A673 (cell line): Measurements from ENCODE around the gene CAVIN1. TPM values are rescaled to one million over a fixed set of nuclear protein-coding genes. Genes with fewer than 3 reads are reported as not detected.
"Not testable (repeated sequence)": the region's sequence is repeated elsewhere in the genome, so short reads cannot be mapped to it uniquely, and the experiment has no call there.

Experiments used
- BruUV-seq: library from RNA; stranded (reverse); fragments of 400-500 nt; replicated peaks from 2 replicates; lab custom pipeline; 2021; lab: Mats Ljungman, UMichigan
- CTCF ChIA-PET: fragments of 300-600 bp; sonication (Branson Sonifier 250); formaldehyde crosslinking; loops from one replicate; lab custom pipeline; 2022; ENCODE audit warnings: antibody characterized with exemption; lab: Charles Lee
- POLR2A ChIA-PET: fragments of 300-600 bp; sonication (Branson Sonifier 250); formaldehyde crosslinking; loops from one replicate; lab custom pipeline; 2022; ENCODE audit warnings: antibody characterized with exemption; ENCODE audit not compliant: low non-redundant PET; lab: Charles Lee
- DNase-seq: peaks from one replicate; pipeline ENCODE4 v3.0.0-alpha.2; 2015; ENCODE audit warnings: low spot score
- H3K27ac ChIP-seq: fragments of 200-600 bp; sonication (generic); 2 replicates; pipeline ENCODE4 v1.5.1; 2016; ENCODE audit warnings: mixed run types, low read depth, mild to moderate bottlenecking, mixed read lengths, antibody characterized with exemption, low read length; ENCODE audit not compliant: poor library complexity, severe bottlenecking
- H3K27me3 ChIP-seq: fragments of 200-600 bp; sonication (generic); replicated peaks from 2 replicates; pipeline ENCODE4 v1.6.1; 2017; ENCODE audit warnings: mixed run types, low read depth, mild to moderate bottlenecking, mixed read lengths, antibody characterized with exemption, low read length; ENCODE audit not compliant: insufficient read depth, poor library complexity
- H3K36me3 ChIP-seq: fragments of 200-600 bp; sonication (generic); 2 replicates; pipeline ENCODE4 v1.6.1; 2016; ENCODE audit warnings: mixed run types, mild to moderate bottlenecking, mixed read lengths, antibody characterized with exemption, low read length; ENCODE audit not compliant: insufficient read depth, poor library complexity, severe bottlenecking
- H3K4me1 ChIP-seq: fragments of 200-600 bp; sonication (generic); 2 replicates; pipeline ENCODE4 v1.6.1; 2017; ENCODE audit warnings: mixed run types, mild to moderate bottlenecking, mixed read lengths, antibody characterized with exemption, low read length; ENCODE audit not compliant: insufficient read depth, poor library complexity, severe bottlenecking
- H3K4me3 ChIP-seq: fragments of 200-600 bp; sonication (generic); 2 replicates; pipeline ENCODE4 v1.5.1; 2016; ENCODE audit warnings: low read depth, mixed run types, mild to moderate bottlenecking, mixed read lengths, low read length; ENCODE audit not compliant: poor library complexity, severe bottlenecking
- H3K9me3 ChIP-seq: fragments of 200-600 bp; sonication (generic); 2 replicates; pipeline ENCODE4 v1.6.1; 2016; ENCODE audit warnings: mixed run types, low read depth, mild to moderate bottlenecking, mixed read lengths, antibody characterized with exemption, low read length; ENCODE audit not compliant: poor library complexity, severe bottlenecking
- CTCF ChIP-seq: fragments of 300-800, 200-600 bp; sonication (generic); conservative IDR thresholded peaks from 2 replicates; pipeline ENCODE4 v1.5.1; 2017; ENCODE audit warnings: low read depth, mild to moderate bottlenecking, antibody characterized with exemption, low read length, moderate library complexity, mixed read lengths
- EZH2 ChIP-seq: fragments of 200-600 bp; sonication (generic); IDR thresholded peaks from 2 replicates; pipeline ENCODE4 v1.6.1; 2017; ENCODE audit warnings: borderline replicate concordance, low read depth, mild to moderate bottlenecking, mixed read lengths, antibody characterized with exemption, low read length; ENCODE audit not compliant: poor library complexity, severe bottlenecking
- intact Hi-C: fragments of 100-400 bp; cut with micrococcal nuclease; formaldehyde crosslinking; loops from one replicate; pipeline ENCODE4 v1.10.0; 2022; ENCODE audit not compliant: unreplicated experiment
- total RNA-seq: library from RNA; stranded (reverse); gene quantifications from 2 replicates; pipeline ENCODE4 v1.2.3, GENCODE V29; 2021

The CAVIN1 gene
- total RNA-seq, 1 experiment from 2014 or later, result 19.9 TPM

- TF ChIP-seq CTCF (no peak), EZH2 (no peak)
- no peak for DNase-seq
- Histone ChIP-seq H3K27ac (no peak overlapping the region), H3K36me3 (no peaks in the 10 kb centered on the region), H3K9me3 (no peaks in the 10 kb centered on the region), H3K27me3 (no peaks in the 10 kb centered on the region), H3K4me3 (no peak overlapping the region), H3K4me1 (peaks cover 5% of the 10 kb centered on the region)
- intact Hi-C loops, result no loop called here
- no TSS peak for BruUV-seq
- POLR2A ChIA-PET, result no interaction called here
- CTCF ChIA-PET, result no interaction called here
These were observed 60.7 kb downstream of the CAVIN1 start for GRCh38 chr17:42362245-42362961.

- no peak for DNase-seq
- peaks cover 3% of the 10 kb centered on the region for H3K4me1 ChIP-seq
- H3K9me3 ChIP-seq, result no peaks in the 10 kb centered on the region
- CTCF ChIA-PET, result interaction anchor here (0.6 kb wide), 1 partner anchor 27 kb away, joined by 4 read pairs; no protein-coding TSS in a partner anchor
- BruUV-seq, result no TSS peak
- H3K4me3 ChIP-seq, result no peak overlapping the region
- TF ChIP-seq EZH2 (no peak), CTCF (no peak)
- no peaks in the 10 kb centered on the region for H3K27me3 ChIP-seq
- H3K27ac ChIP-seq, result no peak overlapping the region
- intact Hi-C loops, result no loop called here
- no peaks in the 10 kb centered on the region for H3K36me3 ChIP-seq
- POLR2A ChIA-PET, result no interaction called here
These were observed 61.3 kb downstream of the CAVIN1 start for GRCh38 chr17:42361781-42362186.

- H3K9me3 ChIP-seq, H3K27me3 ChIP-seq, H3K27ac ChIP-seq, intact Hi-C loops, CTCF ChIA-PET, DNase-seq, BruUV-seq, H3K36me3 ChIP-seq, H3K4me3 ChIP-seq, POLR2A ChIA-PET, H3K4me1 ChIP-seq: not testable (repeated sequence)
These were observed 62.7 kb downstream of the CAVIN1 start for GRCh38 chr17:42360388-42360787.

- Histone ChIP-seq H3K9me3 (no peaks in the 10 kb centered on the region), H3K27ac (no peak overlapping the region), H3K4me3 (no peak overlapping the region), H3K4me1 (no peaks in the 10 kb centered on the region), H3K27me3 (no peaks in the 10 kb centered on the region), H3K36me3 (no peaks in the 10 kb centered on the region)
- no TSS peak for BruUV-seq
- intact Hi-C loops, result no loop called here
- ChIA-PET CTCF (no interaction called here), POLR2A (interaction anchor here (0.7 kb wide), 1 partner anchor 407 kb away, joined by 7 read pairs; no protein-coding TSS in a partner anchor)
- no peak for TF ChIP-seq CTCF
- no peak for TF ChIP-seq EZH2
- no peak for DNase-seq
These were observed 63.9 kb downstream of the CAVIN1 start for GRCh38 chr17:42359133-42359532.
